Endodermal cell (in vitro differentiated cells): ENCODE data around the gene EVA1B. TPM values are rescaled to one million over a fixed set of nuclear protein-coding genes. Genes with fewer than 3 reads are reported as not detected.

Experiments
- DNase-seq: peaks from one replicate; pipeline ENCODE4 v3.0.0-alpha.2; 2017
- H3K27ac ChIP-seq: 2 replicates; pipeline ENCODE4 v1.5.1; 2013; ENCODE audit warnings: mild to moderate bottlenecking, low read depth, low read length, moderate library complexity
- H3K27me3 ChIP-seq: 2 replicates; pipeline ENCODE4 v1.6.1; 2013; ENCODE audit warnings: mild to moderate bottlenecking, low read length, moderate library complexity; ENCODE audit not compliant: insufficient read depth, control insufficient read depth, poor library complexity, severe bottlenecking
- H3K36me3 ChIP-seq: 2 replicates; pipeline ENCODE4 v1.7.0; 2013; ENCODE audit warnings: mild to moderate bottlenecking, low read length, moderate library complexity; ENCODE audit not compliant: control insufficient read depth, insufficient read depth
- H3K4me1 ChIP-seq: one replicate; pipeline ENCODE4 v1.7.0; 2013; ENCODE audit warnings: low read length; ENCODE audit not compliant: control insufficient read depth, insufficient read depth
- H3K4me3 ChIP-seq: 2 replicates; pipeline ENCODE4 v1.5.1; 2013; ENCODE audit warnings: mild to moderate bottlenecking, low read length, moderate library complexity
- H3K9ac ChIP-seq: 2 replicates; pipeline ENCODE4 v1.6.1; 2013; ENCODE audit warnings: mild to moderate bottlenecking, low read length, moderate library complexity; ENCODE audit not compliant: poor library complexity, severe bottlenecking; ENCODE audit errors: extremely low read depth
- H3K9me3 ChIP-seq: 2 replicates; pipeline ENCODE4 v1.6.1; 2013; ENCODE audit warnings: mild to moderate bottlenecking, low read length, moderate library complexity; ENCODE audit not compliant: control insufficient read depth
- H3K27ac Mint-ChIP-seq: 2 replicates; pipeline ENCODE4 v1.8.0; 2020; ENCODE audit warnings: mixed read lengths
- H3K27me3 Mint-ChIP-seq: 2 replicates; pipeline ENCODE4 v1.8.0; 2021; ENCODE audit warnings: mild to moderate bottlenecking, mixed read lengths; ENCODE audit not compliant: insufficient read depth
- H3K36me3 Mint-ChIP-seq: 2 replicates; pipeline ENCODE4 v1.8.0; 2020; ENCODE audit warnings: low read depth, mixed read lengths
- H3K4me1 Mint-ChIP-seq: 2 replicates; pipeline ENCODE4 v1.8.0; 2020; ENCODE audit warnings: mixed read lengths
- H3K4me3 Mint-ChIP-seq: 2 replicates; pipeline ENCODE4 v1.8.0; 2020; ENCODE audit warnings: mild to moderate bottlenecking, moderate library complexity, mixed read lengths
- H3K9me3 Mint-ChIP-seq: 2 replicates; pipeline ENCODE4 v1.8.0; 2020; ENCODE audit warnings: mild to moderate bottlenecking, mixed read lengths
- CTCF ChIP-seq: fragments of 200-600 bp; sonication (generic); conservative IDR thresholded peaks from 2 replicates; pipeline ENCODE4 v1.5.0; 2021; ENCODE audit warnings: antibody characterized with exemption, mild to moderate bottlenecking
- WGBS, 2 experiments: methylation state at CpG; one replicate each; pipeline versions ENCODE4 v1.1.5 to v1.1.7; 2013; ENCODE audit warnings: missing lambda C conversion rate in 2 of 2, mixed read lengths in 1 of 2; ENCODE audit not compliant: insufficient coverage in 1 of 2, insufficient read length in 1 of 2; 5-methylcytosine and 5-hydroxymethylcytosine counted together
- total RNA-seq, 2 donors: library from RNA; stranded (reverse); fragmentation: NEBNext Ultra II Directional in 1 of 2; extraction: Animal tissue kit (Norgen Biotek cat#: 25700) in 1 of 2; gene quantifications; 2 replicates in 1 of 2; 3 replicates in 1 of 2; pipeline ENCODE4 v1.2.1, GENCODE V29; 2021

Gene EVA1B
- total RNA-seq, 2 donors from 2014 or later = 14.1 to 16.3 TPM

DNA sequence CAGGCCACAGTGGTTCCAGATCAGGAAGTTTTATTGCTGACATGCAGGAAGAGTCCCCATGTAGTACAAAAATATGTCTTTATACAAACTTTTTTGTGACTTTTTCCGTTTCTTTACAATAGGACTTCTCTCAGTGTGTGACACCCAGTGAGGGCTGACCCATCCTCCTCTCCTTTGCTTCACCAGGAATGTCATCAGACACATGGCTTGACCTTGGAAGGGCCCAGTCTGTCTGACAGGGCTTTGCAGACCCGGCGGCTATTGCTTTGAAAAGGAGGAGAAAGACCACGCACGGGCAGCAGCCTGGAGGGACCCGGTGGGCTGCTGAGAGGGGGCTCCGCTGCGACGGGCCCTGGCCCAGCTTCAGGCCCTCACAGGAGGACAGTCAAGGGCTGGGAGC lies 16.2 kb upstream of the EVA1B start:
- Mint-ChIP-seq H3K4me3 (no peak overlapping the region), H3K9me3 (no peaks in the 10 kb centered on the region), H3K36me3 (peaks cover 20% of the 10 kb centered on the region), H3K27me3 (peaks cover 3% of the 10 kb centered on the region), H3K27ac (peak overlapping the region; percentile 52), H3K4me1 (no peaks in the 10 kb centered on the region)
- peaks cover 10% of the 10 kb centered on the region for H3K36me3 ChIP-seq
- no peak overlapping the region for H3K9ac ChIP-seq
- no peak overlapping the region for H3K27ac ChIP-seq
- H3K9me3 ChIP-seq = no peaks in the 10 kb centered on the region
- H3K4me1 ChIP-seq = no peaks in the 10 kb centered on the region
- H3K4me3 ChIP-seq = no peak overlapping the region
- no peaks in the 10 kb centered on the region for H3K27me3 ChIP-seq
- DNase-seq = no peak
- no peak for TF ChIP-seq CTCF
- 90 to 95% methylated on average over 8 to 9 of the region's 9 CpGs for WGBS, 2 experiments

DNA sequence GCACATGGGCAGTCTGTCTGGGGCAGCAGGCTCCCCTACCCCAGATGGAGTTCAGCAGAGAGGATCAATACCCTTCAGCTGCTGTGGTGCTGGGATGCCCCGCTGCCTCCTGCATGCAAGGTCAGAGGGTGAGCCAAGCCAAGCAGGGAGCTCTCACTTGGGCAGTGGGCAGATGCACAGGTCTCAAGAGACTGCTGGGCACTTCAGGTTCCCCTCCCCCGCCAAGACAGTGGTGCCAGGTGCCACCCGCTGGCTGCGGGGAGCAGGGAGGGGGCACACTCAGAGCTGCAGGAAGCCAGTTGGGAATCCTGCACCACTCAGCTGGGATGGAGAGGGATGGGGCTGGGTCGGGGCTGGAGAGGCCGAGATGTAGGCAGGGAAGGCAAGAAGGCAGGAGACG lies 15.8 kb upstream of the EVA1B start:
- no peaks in the 10 kb centered on the region for H3K4me1 ChIP-seq
- no peak for TF ChIP-seq CTCF
- H3K4me3 Mint-ChIP-seq = no peak overlapping the region
- H3K4me3 ChIP-seq = no peak overlapping the region
- H3K36me3 ChIP-seq = peaks cover 6% of the 10 kb centered on the region
- no peak overlapping the region for H3K9ac ChIP-seq
- peaks cover 19% of the 10 kb centered on the region for H3K36me3 Mint-ChIP-seq
- WGBS, 2 experiments = 93% methylated on average over 4 to 7 of the region's 7 CpGs
- H3K27ac Mint-ChIP-seq = peak overlapping the region; percentile 52
- H3K4me1 Mint-ChIP-seq = no peaks in the 10 kb centered on the region
- H3K27me3 ChIP-seq = no peaks in the 10 kb centered on the region
- peaks cover 3% of the 10 kb centered on the region for H3K27me3 Mint-ChIP-seq
- H3K9me3 ChIP-seq = no peaks in the 10 kb centered on the region
- no peak for DNase-seq
- H3K27ac ChIP-seq = no peak overlapping the region
- H3K9me3 Mint-ChIP-seq = no peaks in the 10 kb centered on the region

- Mint-ChIP-seq H3K27me3 (peaks cover 3% of the 10 kb centered on the region), H3K4me3 (no peak overlapping the region), H3K36me3 (peaks cover 17% of the 10 kb centered on the region), H3K4me1 (no peaks in the 10 kb centered on the region), H3K9me3 (no peaks in the 10 kb centered on the region), H3K27ac (no peak overlapping the region)
- Histone ChIP-seq H3K4me3 (no peak overlapping the region), H3K9ac (no peak overlapping the region), H3K27me3 (no peaks in the 10 kb centered on the region), H3K4me1 (no peaks in the 10 kb centered on the region), H3K9me3 (no peaks in the 10 kb centered on the region), H3K27ac (no peak overlapping the region), H3K36me3 (no peaks in the 10 kb centered on the region)
- WGBS, 2 experiments = 93% methylated on average over 6 of the region's 6 CpGs
- no peak for DNase-seq
- TF ChIP-seq CTCF = no peak
Observed at GRCh38 chr1:36337830-36338229, 14.4 kb upstream of the EVA1B start.
